ENCODE measurements around the gene IQSEC3.
"Not testable (repeated sequence)": the region's sequence is repeated elsewhere in the genome, so short reads cannot be mapped to it uniquely, and the experiment has no call there.

The IQSEC3 gene

GRCh38 chr12:214003-214741, 147.6 kb downstream of the IQSEC3 start, which contains the start of gene SLC6A12:
Gene SLC6A12, minus strand, starts transcription at chr12:214157. Its CDS starts 4,171 bp downstream, at chr12:209986.
- no peak for DNase-seq (ENCODE audit: low read depth)

DNA sequence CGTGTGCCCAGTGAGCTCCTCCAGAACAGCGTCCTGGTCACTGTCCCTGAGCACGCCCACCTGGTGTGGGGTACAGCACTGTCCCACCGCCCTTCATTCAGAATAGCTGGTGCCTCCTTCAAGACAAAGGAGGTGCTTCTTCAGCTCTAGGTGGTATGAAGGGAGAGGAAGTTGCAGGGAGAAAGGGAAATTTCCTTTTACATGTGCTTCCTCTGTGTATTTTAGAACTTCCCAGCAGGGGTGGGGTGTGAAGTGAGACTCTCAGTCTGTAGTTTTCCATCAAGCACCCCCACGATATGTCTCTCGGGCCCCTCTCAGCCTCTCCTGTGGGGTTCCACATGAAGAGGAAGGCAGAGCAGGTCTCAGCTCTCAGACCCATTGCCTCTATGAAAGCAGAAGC, 148.5 kb downstream of the IQSEC3 start:
- no peak for DNase-seq (ENCODE audit: low read depth)

DNA sequence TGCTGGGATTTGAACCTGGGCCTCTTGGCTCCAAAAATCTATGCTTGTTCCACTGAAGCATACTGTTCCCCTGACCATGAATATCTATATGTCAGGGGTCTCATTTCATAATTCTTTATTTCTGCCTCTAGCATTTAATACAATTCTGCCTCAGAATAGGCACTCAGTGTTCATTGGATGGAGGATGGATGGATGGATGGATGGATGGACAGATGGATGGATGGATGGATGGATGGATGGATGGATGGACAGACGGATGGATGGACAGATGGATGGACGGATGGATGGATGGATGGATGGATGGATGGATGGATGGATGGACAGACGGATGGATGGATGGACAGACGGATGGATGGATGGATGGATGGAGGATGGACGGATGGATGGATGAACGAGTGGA, 150.5 kb downstream of the IQSEC3 start:
- not testable (repeated sequence) for DNase-seq (ENCODE audit: low read depth)

DNA sequence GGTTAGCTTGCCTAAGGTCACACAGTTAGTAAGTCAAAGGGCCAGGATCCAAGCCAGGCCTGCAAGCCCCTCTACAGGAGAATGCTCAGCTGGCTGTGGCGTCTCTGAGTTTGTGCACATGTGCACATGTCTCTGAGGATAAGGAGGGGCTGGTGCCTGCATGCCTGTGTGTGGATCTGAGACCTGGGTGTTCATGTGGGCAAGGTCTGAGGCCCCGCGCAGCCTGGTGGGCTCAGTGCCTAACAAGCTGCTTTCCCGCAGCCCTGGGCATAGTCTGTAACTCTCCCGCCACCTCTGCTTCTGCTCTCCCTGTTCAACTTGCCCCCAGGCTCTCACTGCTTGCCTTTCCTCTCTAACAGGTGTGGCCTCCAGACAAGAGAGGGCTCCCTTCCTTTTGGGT, 151.7 kb downstream of the IQSEC3 start:
- DNase-seq (ENCODE audit: low read depth) = no peak

DNA sequence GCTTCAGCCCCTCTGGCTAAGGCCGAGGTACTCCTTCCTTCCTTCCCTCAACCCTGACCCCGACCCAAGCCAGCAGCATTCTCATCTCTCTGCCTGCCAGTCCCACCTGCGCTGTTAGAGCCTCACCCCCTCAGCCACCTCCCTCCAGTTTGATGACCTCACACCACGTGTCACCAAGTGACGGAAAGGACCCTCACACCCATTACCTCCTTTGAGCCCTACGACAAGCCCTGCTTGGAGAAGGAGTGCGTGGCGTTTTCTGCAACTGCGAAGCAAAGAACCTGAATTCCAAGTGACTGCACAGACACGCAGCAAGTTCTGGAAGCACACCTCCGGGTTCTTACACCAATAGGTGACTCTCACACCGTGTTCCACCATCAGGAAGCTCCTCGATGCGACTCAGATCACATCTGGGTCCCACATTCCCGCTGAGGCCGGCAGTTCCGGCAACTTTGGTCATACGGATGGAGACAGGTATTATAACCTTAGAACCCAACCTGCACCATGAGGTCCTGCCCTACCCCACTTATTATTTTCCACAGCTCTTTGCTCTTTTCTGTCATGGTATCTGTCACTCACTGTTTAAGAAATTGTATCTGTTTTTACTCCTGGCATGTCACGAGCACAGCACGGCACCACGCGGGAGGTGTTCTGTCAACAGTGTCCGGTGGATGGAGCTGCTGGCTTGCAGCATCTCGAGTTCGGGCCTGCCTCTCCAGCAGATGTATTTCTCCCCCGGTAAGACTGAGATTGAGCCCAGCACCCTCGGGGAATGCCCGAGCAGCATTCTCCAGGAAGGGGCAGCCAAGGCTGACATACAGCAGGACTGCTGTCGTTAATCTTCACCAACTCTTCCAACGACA, 152.4 kb downstream of the IQSEC3 start:
- DNase-seq (ENCODE audit: low read depth) = no peak

- DNase-seq (ENCODE audit: low read depth) = no peak
Observed at GRCh38 chr12:219891-220352, 153.4 kb downstream of the IQSEC3 start.

DNA sequence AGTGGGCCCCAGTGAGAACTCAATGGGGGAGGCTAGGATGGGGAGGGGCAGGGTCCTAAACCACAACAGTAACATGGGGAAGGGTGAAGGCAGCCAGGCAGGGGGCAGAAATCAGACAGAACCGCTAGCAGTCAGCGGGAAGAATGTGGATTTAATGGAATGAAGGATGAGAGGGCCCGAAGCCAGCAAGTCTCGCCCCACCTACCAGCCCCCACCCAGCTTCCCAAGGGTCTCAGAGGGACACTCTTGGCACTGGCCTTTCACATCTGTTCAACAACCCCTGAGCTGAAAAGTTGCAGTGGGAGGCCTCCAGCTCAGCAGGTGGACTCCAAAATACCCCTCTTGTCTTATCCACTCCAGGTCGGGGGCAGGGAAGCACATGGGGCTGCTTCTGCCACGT, 153.9 kb downstream of the IQSEC3 start:
- no peak for DNase-seq (ENCODE audit: low read depth)

DNA sequence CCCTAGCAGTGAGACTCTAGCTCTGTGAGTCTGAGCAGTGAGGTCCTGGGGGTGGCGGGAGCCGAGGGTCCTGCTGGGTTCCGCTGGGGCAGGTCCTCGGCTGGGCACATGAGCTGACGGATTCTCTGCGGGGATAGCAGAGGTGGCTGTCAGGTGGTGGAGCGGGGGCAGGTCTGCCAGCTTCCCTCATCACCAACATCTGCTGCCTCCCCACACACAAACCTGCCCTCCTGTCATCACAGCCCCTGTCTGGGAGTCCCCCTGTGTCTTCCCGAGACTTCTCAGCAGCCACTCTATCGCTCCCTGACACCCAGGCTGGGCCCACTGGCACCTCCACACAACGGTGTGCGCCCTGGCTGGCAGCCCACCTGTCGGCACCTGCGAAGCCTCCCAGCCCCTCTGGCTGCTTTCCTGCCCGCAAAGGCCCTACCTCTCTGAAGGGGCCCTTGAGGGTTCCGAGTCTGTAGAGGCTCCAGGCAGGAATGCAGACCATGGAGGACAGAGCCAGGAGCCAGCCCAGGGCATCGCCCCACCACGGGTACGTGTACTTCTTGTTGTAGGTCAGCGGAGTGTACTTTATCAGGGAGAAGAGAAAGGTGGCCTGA, 154.5 kb downstream of the IQSEC3 start:
- no peak for DNase-seq (ENCODE audit: low read depth)

- no peak for DNase-seq (ENCODE audit: low read depth)
Observed at GRCh38 chr12:221736-222135, 155.2 kb downstream of the IQSEC3 start.

DNA sequence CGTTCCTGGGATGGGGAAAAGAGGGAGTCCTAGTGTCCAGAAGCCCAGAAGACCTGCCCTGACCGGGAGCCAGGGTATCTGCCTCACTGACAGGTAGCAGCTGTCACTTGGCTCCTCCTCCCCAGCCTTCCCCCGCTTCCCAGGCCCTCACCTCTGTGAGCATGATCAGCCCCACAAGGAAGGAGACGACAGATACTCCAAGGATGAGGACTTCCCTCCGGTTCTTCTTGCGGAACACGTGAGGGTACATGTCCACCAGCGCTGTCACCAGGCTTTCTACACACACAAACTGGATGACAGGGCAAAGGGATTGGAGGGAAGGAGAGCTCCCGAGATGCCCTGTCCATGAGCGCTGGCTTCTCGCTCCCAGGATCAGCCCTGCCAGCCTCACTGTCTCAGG, 157.3 kb downstream of the IQSEC3 start:
- no peak for DNase-seq (ENCODE audit: low read depth)

- no peak for DNase-seq (ENCODE audit: low read depth)
Observed at GRCh38 chr12:224330-224729, 157.8 kb downstream of the IQSEC3 start.

- no peak for DNase-seq (ENCODE audit: low read depth)
Observed at GRCh38 chr12:225012-225411, 158.4 kb downstream of the IQSEC3 start.

GRCh38 chr12:226401-226800, 159.8 kb downstream of the IQSEC3 start:
- no peak for DNase-seq (ENCODE audit: low read depth)

DNA sequence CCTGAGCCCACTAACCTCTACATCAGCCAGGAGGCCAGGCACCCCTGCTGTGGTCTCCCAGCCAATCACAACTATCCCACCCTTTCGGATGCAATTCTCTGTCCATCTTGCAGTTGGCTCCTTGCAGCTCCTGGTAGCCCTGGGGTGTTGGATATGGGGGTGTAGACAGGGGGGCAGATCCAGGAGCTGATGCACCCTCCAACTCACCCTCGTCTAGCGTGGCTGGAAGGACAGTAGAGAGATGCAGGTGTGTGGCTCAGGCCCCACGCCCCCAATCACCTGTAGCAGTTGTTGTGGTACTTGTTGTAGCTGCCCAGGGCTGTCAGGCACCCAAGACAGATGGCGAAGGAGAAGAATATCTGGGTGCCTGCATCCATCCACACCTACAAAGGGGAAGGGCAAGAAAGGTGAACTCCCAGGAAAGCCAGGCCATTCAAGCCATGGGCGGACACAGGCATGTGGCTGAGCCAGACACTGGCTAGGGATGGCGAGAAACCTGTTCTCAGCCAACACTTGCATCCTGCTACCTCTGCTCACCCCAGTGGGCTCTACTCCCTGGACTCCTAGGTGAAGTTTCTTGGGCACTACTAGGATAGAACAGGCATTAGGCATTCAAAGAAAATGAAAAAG, 160.8 kb downstream of the IQSEC3 start:
- no peak for DNase-seq (ENCODE audit: low read depth)
